Gastrocnemius medialis (tissue), 4 donors: ENCODE data around the gene LURAP1L.

ENCODE experiments used
- POLR2A ChIP-seq, 2 donors: fragments of 450-650 bp; IDR thresholded peaks; one replicate each; pipeline ENCODE4 v1.6.1; 2017; ENCODE audit warnings: antibody characterized with exemption in 2 of 2, mild to moderate bottlenecking in 2 of 2, moderate library complexity in 2 of 2
- TF ChIP-seq, protein P1 (sequence below), 5 experiments: fragments of 450-650 bp in 3 of 5; fragments of 200-600 bp in 2 of 5; sonication (generic) in 2 of 5; IDR thresholded peaks in 4 of 5; conservative IDR thresholded peaks in 1 of 5; 1 replicate in 4 of 5; 2 replicates in 1 of 5; pipeline ENCODE4 v1.5.1; 2016 to 2019; ENCODE audit warnings: antibody characterized with exemption in 5 of 5, mild to moderate bottlenecking in 3 of 5, moderate library complexity in 3 of 5

DNA sequence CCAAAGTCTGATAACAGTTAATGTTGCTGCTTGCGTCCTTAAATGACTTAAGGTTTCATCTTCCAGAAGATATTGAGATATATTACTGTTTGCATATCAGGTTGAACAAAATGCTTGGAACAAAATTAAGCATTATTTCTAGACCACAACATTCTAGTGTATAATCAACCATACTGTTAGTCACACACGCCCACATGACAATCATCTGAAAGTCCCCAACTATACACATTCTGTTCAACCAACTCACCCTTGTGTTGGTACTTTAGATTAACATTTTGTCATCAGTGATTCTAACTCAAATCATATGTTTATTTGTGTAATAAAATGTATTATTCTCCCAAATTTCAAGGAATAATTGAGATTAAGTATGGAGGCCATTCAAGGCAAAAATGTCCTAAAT, 47.3 kb downstream of the LURAP1L start:
- TF ChIP-seq, protein P1, sequence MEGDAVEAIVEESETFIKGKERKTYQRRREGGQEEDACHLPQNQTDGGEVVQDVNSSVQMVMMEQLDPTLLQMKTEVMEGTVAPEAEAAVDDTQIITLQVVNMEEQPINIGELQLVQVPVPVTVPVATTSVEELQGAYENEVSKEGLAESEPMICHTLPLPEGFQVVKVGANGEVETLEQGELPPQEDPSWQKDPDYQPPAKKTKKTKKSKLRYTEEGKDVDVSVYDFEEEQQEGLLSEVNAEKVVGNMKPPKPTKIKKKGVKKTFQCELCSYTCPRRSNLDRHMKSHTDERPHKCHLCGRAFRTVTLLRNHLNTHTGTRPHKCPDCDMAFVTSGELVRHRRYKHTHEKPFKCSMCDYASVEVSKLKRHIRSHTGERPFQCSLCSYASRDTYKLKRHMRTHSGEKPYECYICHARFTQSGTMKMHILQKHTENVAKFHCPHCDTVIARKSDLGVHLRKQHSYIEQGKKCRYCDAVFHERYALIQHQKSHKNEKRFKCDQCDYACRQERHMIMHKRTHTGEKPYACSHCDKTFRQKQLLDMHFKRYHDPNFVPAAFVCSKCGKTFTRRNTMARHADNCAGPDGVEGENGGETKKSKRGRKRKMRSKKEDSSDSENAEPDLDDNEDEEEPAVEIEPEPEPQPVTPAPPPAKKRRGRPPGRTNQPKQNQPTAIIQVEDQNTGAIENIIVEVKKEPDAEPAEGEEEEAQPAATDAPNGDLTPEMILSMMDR (IDR thresholded peaks at IDR 0.05 in 4 of 5, conservative IDR thresholded peaks at IDR 0.05 in 1 of 5): no peak
- no peak for TF ChIP-seq POLR2A (IDR thresholded peaks at IDR 0.05)
